ENCODE data around the gene GALNT2. TPM values are rescaled to one million over a fixed set of nuclear protein-coding genes. Genes with fewer than 3 reads are reported as not detected.

Gene GALNT2
- polyA plus RNA-seq, 3 donors, result 19.6 to 25.6 (median 23.4) TPM

DNA sequence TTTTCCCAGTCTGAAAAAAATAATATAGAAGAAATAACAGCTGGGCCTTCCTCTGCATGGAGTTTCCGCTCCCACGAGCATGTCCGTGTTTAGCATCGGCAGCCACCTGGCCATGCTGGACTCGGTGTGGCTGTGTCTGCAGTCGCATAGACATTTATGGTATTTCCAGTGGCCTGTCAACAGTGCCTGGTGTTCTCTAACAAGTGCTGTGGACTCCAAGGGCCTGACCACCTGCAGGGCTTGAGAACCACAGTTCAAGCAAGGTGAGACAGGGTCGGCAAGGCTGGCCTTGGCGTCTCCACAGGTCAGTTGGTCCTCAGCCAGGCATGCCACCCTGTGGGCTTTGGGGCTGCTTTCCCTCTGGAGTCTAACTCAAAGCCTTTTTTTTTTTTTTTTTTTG lies 234.3 kb downstream of the GALNT2 start:
- Histone ChIP-seq H4K20me1 (ENCODE audit: insufficient read depth, low read length) (no peaks in the 10 kb centered on the region), H3K79me2 (ENCODE audit: insufficient read depth, low read length) (no peaks in the 10 kb centered on the region), H3K27ac (ENCODE audit: low read depth in 1 of 2, low read length in 2 of 2) (no peak overlapping the region), H3K27me3 (ENCODE audit: control insufficient read depth in 2 of 2, insufficient read depth in 2 of 2, low read length in 2 of 2) (no peaks in the 10 kb centered on the region), H3K9me3 (replicated peaks in 1 of 2; ENCODE audit: control insufficient read depth in 1 of 2, insufficient read depth in 1 of 2, low read length in 2 of 2) (no peaks in the 10 kb centered on the region), H3K4me1 (ENCODE audit: control insufficient read depth in 1 of 2, insufficient read depth in 2 of 2, low read length in 2 of 2) (peaks cover 0 to 5% of the 10 kb centered on the region in 2 donors), H3K4me3 (replicated peaks in 1 of 3; ENCODE audit: low read depth in 2 of 3, low read length in 3 of 3) (no peak overlapping the region), H3K4me2 (replicated peaks; ENCODE audit: extremely low read depth, low read length, poor library complexity, severe bottlenecking) (no peak overlapping the region), H3K9ac (ENCODE audit: insufficient read depth, low read length, poor library complexity, severe bottlenecking) (no peak overlapping the region), H3K36me3 (replicated peaks in 1 of 2; ENCODE audit: control insufficient read depth in 1 of 2, insufficient read depth in 2 of 2, low read length in 2 of 2) (no peaks in the 10 kb centered on the region), H2AFZ (ENCODE audit: insufficient read depth, low read depth, low read length, poor library complexity, severe bottlenecking) (no peak overlapping the region)
- peaks cover 2 to 5% (median 5%) of the 10 kb centered on the region in 3 donors for H3K27me3 Mint-ChIP-seq (ENCODE audit: low read depth in 3 of 3)
- H3K4me1 Mint-ChIP-seq, result peaks cover 16% of the 10 kb centered on the region
- H3K36me3 Mint-ChIP-seq, result no peaks in the 10 kb centered on the region
- no peak for DNase-seq
- 95% methylated on average over 8 of the region's 8 CpGs for WGBS (ENCODE audit: insufficient coverage)
- TF ChIP-seq, protein P1, sequence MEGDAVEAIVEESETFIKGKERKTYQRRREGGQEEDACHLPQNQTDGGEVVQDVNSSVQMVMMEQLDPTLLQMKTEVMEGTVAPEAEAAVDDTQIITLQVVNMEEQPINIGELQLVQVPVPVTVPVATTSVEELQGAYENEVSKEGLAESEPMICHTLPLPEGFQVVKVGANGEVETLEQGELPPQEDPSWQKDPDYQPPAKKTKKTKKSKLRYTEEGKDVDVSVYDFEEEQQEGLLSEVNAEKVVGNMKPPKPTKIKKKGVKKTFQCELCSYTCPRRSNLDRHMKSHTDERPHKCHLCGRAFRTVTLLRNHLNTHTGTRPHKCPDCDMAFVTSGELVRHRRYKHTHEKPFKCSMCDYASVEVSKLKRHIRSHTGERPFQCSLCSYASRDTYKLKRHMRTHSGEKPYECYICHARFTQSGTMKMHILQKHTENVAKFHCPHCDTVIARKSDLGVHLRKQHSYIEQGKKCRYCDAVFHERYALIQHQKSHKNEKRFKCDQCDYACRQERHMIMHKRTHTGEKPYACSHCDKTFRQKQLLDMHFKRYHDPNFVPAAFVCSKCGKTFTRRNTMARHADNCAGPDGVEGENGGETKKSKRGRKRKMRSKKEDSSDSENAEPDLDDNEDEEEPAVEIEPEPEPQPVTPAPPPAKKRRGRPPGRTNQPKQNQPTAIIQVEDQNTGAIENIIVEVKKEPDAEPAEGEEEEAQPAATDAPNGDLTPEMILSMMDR (IDR thresholded peaks at IDR 0.05), result no peak
- H3K27ac Mint-ChIP-seq, result no peak overlapping the region
- intact Hi-C loops (cut with micrococcal nuclease), result no loop called here
- H3K4me3 Mint-ChIP-seq, result no peak overlapping the region
- H3K9me3 Mint-ChIP-seq, result no peaks in the 10 kb centered on the region

DNA sequence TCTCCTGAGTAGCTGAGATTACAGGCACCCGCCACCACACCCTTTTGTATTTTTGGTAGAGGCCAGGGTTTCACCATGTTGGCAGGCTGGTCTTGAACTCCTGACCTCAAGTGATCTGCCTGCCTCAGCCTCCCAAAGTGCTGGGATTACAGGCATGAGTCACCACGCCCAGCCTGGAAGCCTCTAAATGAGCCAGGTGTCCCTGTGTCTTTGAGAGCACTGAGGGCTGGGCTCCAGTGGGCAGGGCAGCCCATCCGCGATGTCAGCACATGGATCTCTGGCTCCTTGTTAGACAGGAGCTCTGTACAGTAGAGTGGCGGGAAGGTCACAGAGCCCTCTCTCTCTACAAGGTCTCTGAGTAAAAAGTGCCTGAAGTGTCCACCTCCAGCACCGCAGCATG lies 234.8 kb downstream of the GALNT2 start:
- no peak overlapping the region for H3K9ac ChIP-seq (ENCODE audit: insufficient read depth, low read length, poor library complexity, severe bottlenecking)
- H3K9me3 Mint-ChIP-seq, result no peaks in the 10 kb centered on the region
- no peak overlapping the region for H3K4me2 ChIP-seq (replicated peaks; ENCODE audit: extremely low read depth, low read length, poor library complexity, severe bottlenecking)
- no peak overlapping the region for H3K27ac ChIP-seq (ENCODE audit: low read depth in 1 of 2, low read length in 2 of 2)
- H3K27me3 ChIP-seq (ENCODE audit: control insufficient read depth in 2 of 2, insufficient read depth in 2 of 2, low read length in 2 of 2), result no peaks in the 10 kb centered on the region
- no peak overlapping the region for H3K4me3 Mint-ChIP-seq
- TF ChIP-seq, protein P1 (IDR thresholded peaks at IDR 0.05), result no peak
- DNase-seq, result no peak
- intact Hi-C loops (cut with micrococcal nuclease), result no loop called here
- H4K20me1 ChIP-seq (ENCODE audit: insufficient read depth, low read length), result no peaks in the 10 kb centered on the region
- H2AFZ ChIP-seq (ENCODE audit: insufficient read depth, low read depth, low read length, poor library complexity, severe bottlenecking), result no peak overlapping the region
- H3K4me1 ChIP-seq (ENCODE audit: control insufficient read depth in 1 of 2, insufficient read depth in 2 of 2, low read length in 2 of 2), result peaks cover 0 to 5% of the 10 kb centered on the region in 2 donors
- 88% methylated on average over 6 of the region's 6 CpGs for WGBS (ENCODE audit: insufficient coverage)
- H3K4me1 Mint-ChIP-seq, result peaks cover 18% of the 10 kb centered on the region
- no peak overlapping the region for H3K27ac Mint-ChIP-seq
- H3K36me3 Mint-ChIP-seq, result no peaks in the 10 kb centered on the region
- H3K36me3 ChIP-seq (replicated peaks in 1 of 2; ENCODE audit: control insufficient read depth in 1 of 2, insufficient read depth in 2 of 2, low read length in 2 of 2), result no peaks in the 10 kb centered on the region
- H3K79me2 ChIP-seq (ENCODE audit: insufficient read depth, low read length), result no peaks in the 10 kb centered on the region
- H3K9me3 ChIP-seq (replicated peaks in 1 of 2; ENCODE audit: control insufficient read depth in 1 of 2, insufficient read depth in 1 of 2, low read length in 2 of 2), result no peaks in the 10 kb centered on the region
- no peak overlapping the region for H3K4me3 ChIP-seq (replicated peaks in 1 of 3; ENCODE audit: low read depth in 2 of 3, low read length in 3 of 3)
- H3K27me3 Mint-ChIP-seq (ENCODE audit: low read depth in 3 of 3), result peaks cover 2 to 5% (median 5%) of the 10 kb centered on the region in 3 donors

Data from CD14-positive monocyte (primary cell).